Measurements from ENCODE around the gene AK9. TPM values are rescaled to one million over a fixed set of nuclear protein-coding genes. Genes with fewer than 3 reads are reported as not detected.

Gene AK9
- total and polyA plus RNA-seq, 2 of the 8 experiments (the other 6 are each of a cell fraction or from before 2014, with no cell fraction given) = 1.8 to 2.2 TPM

DNA sequence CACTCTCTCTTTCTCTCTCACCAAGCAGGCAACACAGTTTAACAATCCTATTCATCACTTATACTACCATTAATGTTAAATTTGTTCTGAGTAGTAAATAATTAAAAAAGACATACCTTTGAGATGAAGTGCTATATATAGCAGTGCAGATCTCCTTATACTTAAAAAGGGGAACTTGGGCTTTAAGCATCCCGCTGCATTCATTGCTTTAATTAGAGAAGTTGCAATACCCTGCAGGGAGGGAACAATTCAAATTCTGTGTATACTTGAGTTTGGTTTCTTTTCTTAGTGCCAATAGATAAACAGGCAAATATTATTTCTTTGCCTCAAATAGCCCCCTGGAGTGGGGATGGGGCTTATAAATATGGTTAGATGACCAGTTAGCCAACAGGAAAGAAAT is 197.1 kb downstream of the AK9 start:
- H3K4me2 ChIP-seq (ENCODE audit: insufficient read depth in 1 of 2, low read depth in 2 of 2, low read length in 2 of 2) = peak overlapping the region; percentile 31 to 43; a peak in 1 of 4 replicates
- CTCF ChIA-PET (ENCODE audit: partially characterized antibody) = interaction anchor here (1.9 kb wide), 1 partner anchor 11 kb away, joined by 6 read pairs; no protein-coding TSS in a partner anchor
- TF ChIP-seq, protein P1, sequence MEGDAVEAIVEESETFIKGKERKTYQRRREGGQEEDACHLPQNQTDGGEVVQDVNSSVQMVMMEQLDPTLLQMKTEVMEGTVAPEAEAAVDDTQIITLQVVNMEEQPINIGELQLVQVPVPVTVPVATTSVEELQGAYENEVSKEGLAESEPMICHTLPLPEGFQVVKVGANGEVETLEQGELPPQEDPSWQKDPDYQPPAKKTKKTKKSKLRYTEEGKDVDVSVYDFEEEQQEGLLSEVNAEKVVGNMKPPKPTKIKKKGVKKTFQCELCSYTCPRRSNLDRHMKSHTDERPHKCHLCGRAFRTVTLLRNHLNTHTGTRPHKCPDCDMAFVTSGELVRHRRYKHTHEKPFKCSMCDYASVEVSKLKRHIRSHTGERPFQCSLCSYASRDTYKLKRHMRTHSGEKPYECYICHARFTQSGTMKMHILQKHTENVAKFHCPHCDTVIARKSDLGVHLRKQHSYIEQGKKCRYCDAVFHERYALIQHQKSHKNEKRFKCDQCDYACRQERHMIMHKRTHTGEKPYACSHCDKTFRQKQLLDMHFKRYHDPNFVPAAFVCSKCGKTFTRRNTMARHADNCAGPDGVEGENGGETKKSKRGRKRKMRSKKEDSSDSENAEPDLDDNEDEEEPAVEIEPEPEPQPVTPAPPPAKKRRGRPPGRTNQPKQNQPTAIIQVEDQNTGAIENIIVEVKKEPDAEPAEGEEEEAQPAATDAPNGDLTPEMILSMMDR (IDR thresholded peaks at IDR 0.05; ENCODE audit: control extremely low read depth in 1 of 3, insufficient read depth in 1 of 3, low read depth in 1 of 3, low read length in 3 of 3) = no peak
- TF ChIP-seq FOSL1 (IDR thresholded peaks at IDR 0.05; ENCODE audit: insufficient read depth, low read depth, low read length) (no peak), HDAC2 (IDR thresholded peaks at IDR 0.05; ENCODE audit: borderline replicate concordance in 1 of 2, low read depth in 2 of 2, low read length in 2 of 2) (no peak), ASH2L (IDR thresholded peaks at IDR 0.05; ENCODE audit: low read length) (no peak)

More for the DNA sequence above, 197.1 kb downstream of the AK9 start:
- Histone ChIP-seq H2BK15ac (ENCODE audit: low read length) (no peak overlapping the region), H3K9me3 (ENCODE audit: insufficient read depth in 2 of 2, low read depth in 1 of 2, low read length in 1 of 2) (no peaks in the 10 kb centered on the region), H2BK5ac (ENCODE audit: low read depth, low read length) (no peak overlapping the region), H4K20me1 (replicated peaks in 1 of 2; ENCODE audit: control insufficient read depth in 1 of 2, insufficient read depth in 2 of 2, low read length in 2 of 2) (no peaks in the 10 kb centered on the region), H3K18ac (ENCODE audit: extremely low read depth, low read length) (no peak overlapping the region), H3K4me1 (replicated peaks in 1 of 4; ENCODE audit: control insufficient read depth in 3 of 4, insufficient read depth in 4 of 4, low read length in 3 of 4) (peaks cover 5 to 26% (median 23%) of the 10 kb centered on the region in 4 experiments), H4K8ac (ENCODE audit: extremely low read depth, insufficient read depth, low read length) (no peak overlapping the region), H3K23ac (ENCODE audit: insufficient read length) (no peak overlapping the region), H3K36me3 (ENCODE audit: control insufficient read depth in 2 of 4, insufficient read depth in 4 of 4, low read length in 3 of 4) (no peaks in the 10 kb centered on the region), H3K4ac (replicated peaks; ENCODE audit: insufficient read length, low read depth, low read length) (no peak overlapping the region), H4K91ac (replicated peaks; ENCODE audit: insufficient read length, low read length) (no peak overlapping the region), H3K9ac (replicated peaks in 1 of 4; ENCODE audit: extremely low read depth in 1 of 4, low read depth in 3 of 4, low read length in 3 of 4) (no peak overlapping the region), H3K27me3 (replicated peaks in 1 of 4; ENCODE audit: control insufficient read depth in 3 of 4, extremely low read depth in 1 of 4, insufficient read depth in 3 of 4, low read length in 3 of 4) (no peaks in the 10 kb centered on the region), H2BK12ac (ENCODE audit: low read depth, low read length) (no peak overlapping the region), H3K27ac (ENCODE audit: low read depth, low read length) (no peak overlapping the region), H2AFZ (ENCODE audit: low read length) (no peak overlapping the region), H3K56ac (replicated peaks; ENCODE audit: insufficient read length, low read depth, low read length) (no peak overlapping the region), H3K14ac (ENCODE audit: insufficient read length) (no peak overlapping the region), H3K23me2 (ENCODE audit: low read depth, low read length) (0 out of 2 replicates have a peak, but pooled peaks cover 2% of the 10 kb centered on the region), H2BK120ac (replicated peaks; ENCODE audit: low read depth, low read length) (no peak overlapping the region), H2AK5ac (ENCODE audit: low read depth, low read length) (no peak overlapping the region), H2BK20ac (ENCODE audit: low read length) (no peak overlapping the region), H3K79me2 (ENCODE audit: control insufficient read depth in 1 of 2, insufficient read depth in 2 of 2, low read length in 2 of 2) (no peaks in the 10 kb centered on the region), H3K79me1 (ENCODE audit: low read depth, low read length) (no peaks in the 10 kb centered on the region), H4K5ac (ENCODE audit: insufficient read length, low read depth, low read length) (no peak overlapping the region), H3K4me3 (ENCODE audit: extremely low read depth in 1 of 4, insufficient read depth in 2 of 4, low read depth in 3 of 4, low read length in 4 of 4) (peak overlapping the region in 1 of 4 experiments; percentile 15; a peak in 1 of 8 replicates)
- FAIRE-seq = no peak
- POLR2A ChIA-PET (ENCODE audit: partially characterized antibody) = no interaction called here
- no peak for DNase-seq (ENCODE audit: low read depth in 1 of 2, low spot score in 2 of 2)
- WGBS, 2 experiments (ENCODE audit: extremely low coverage in 1 of 2, insufficient coverage in 1 of 2, insufficient read length in 1 of 2, insufficient replicate concordance in 2 of 2, low coverage in 1 of 2, low lambda C conversion rate in 2 of 2, missing lambda C conversion rate in 1 of 2) = 67% methylated on average over 1 of the region's 1 CpG; no CpG with 5 or more reads in 1 of the 2 experiments
